Loucy (cell line): ENCODE data around the gene SYAP1.

Experiments
- H2AFZ ChIP-seq: fragments of 200-600 bp; sonication (generic); 2 replicates; pipeline ENCODE4 v1.6.0; 2016; ENCODE audit warnings: antibody characterized with exemption, mild to moderate bottlenecking, low read length, moderate library complexity
- H3F3A ChIP-seq: fragments of 200-600 bp; 2 replicates; pipeline ENCODE4 v1.6.0; 2016; ENCODE audit warnings: antibody characterized with exemption, low read depth, mild to moderate bottlenecking
- H3K27me3 ChIP-seq: fragments of 200-600 bp; sonication (generic); 2 replicates; pipeline ENCODE4 v1.6.1; 2014; ENCODE audit warnings: low read length, mild to moderate bottlenecking; ENCODE audit not compliant: insufficient read depth, poor library complexity, severe bottlenecking
- H3K36me3 ChIP-seq: fragments of 200-600 bp; sonication (generic); 2 replicates; pipeline ENCODE4 v1.6.1; 2016; ENCODE audit warnings: low read length; ENCODE audit not compliant: insufficient read depth
- H3K4me1 ChIP-seq: fragments of 200-600 bp; sonication (generic); 2 replicates; pipeline ENCODE4 v1.5.1; 2014; ENCODE audit warnings: low read length, mild to moderate bottlenecking; ENCODE audit not compliant: insufficient read depth, poor library complexity, severe bottlenecking
- H3K4me2 ChIP-seq: fragments of 200-600 bp; sonication (generic); 2 replicates; pipeline ENCODE4 v1.6.0; 2014; ENCODE audit warnings: antibody characterized with exemption, low read length, low read depth, mild to moderate bottlenecking; ENCODE audit not compliant: poor library complexity, severe bottlenecking
- H3K4me3 ChIP-seq: fragments of 200-600 bp; sonication (generic); 2 replicates; pipeline ENCODE4 v1.5.1; 2014; ENCODE audit warnings: low read length, mild to moderate bottlenecking, mixed read lengths; ENCODE audit not compliant: poor library complexity, severe bottlenecking
- H3K79me2 ChIP-seq: fragments of 200-600 bp; sonication (generic); 2 replicates; pipeline ENCODE4 v1.6.1; 2014; ENCODE audit warnings: low read length; ENCODE audit not compliant: insufficient read depth
- H3K9ac ChIP-seq: fragments of 200-600 bp; sonication (generic); 2 replicates; pipeline ENCODE4 v1.6.0; 2014; ENCODE audit warnings: mild to moderate bottlenecking, low read depth, low read length, moderate library complexity; ENCODE audit not compliant: poor library complexity, severe bottlenecking
- H3K9me2 ChIP-seq: fragments of 200-600 bp; sonication (generic); replicated peaks from 2 replicates; pipeline ENCODE4 v1.6.1; 2016; ENCODE audit warnings: low read depth, low read length, mixed read lengths
- H3K9me3 ChIP-seq: fragments of 200-600 bp; sonication (generic); 2 replicates; pipeline ENCODE4 v1.6.1; 2014; ENCODE audit warnings: mild to moderate bottlenecking, antibody characterized with exemption, low read length, low read depth; ENCODE audit not compliant: insufficient read depth
- H4K20me1 ChIP-seq: fragments of 200-600 bp; sonication (generic); 2 replicates; pipeline ENCODE4 v1.6.0; 2014; ENCODE audit warnings: antibody characterized with exemption, low read length, mild to moderate bottlenecking; ENCODE audit not compliant: insufficient read depth, poor library complexity, severe bottlenecking
- CTCF ChIP-seq: fragments of 200-600 bp; sonication (generic); conservative IDR thresholded peaks from 2 replicates; pipeline ENCODE4 v1.5.1; 2014; ENCODE audit warnings: mild to moderate bottlenecking, antibody characterized with exemption, low read length
- EZH2phosphoT487 ChIP-seq: fragments of 200-600 bp; IDR thresholded peaks from 2 replicates; pipeline ENCODE4 v1.6.1; 2018; ENCODE audit warnings: antibody characterized with exemption, mild to moderate bottlenecking, moderate library complexity, borderline replicate concordance

Gene SYAP1

GRCh38 chrX:16730450-16730849 lies 11.0 kb downstream of the SYAP1 start:
- Histone ChIP-seq H3K27me3 (no peaks in the 10 kb centered on the region), H3K4me1 (no peaks in the 10 kb centered on the region), H3K36me3 (no peaks in the 10 kb centered on the region), H4K20me1 (no peaks in the 10 kb centered on the region), H3K79me2 (no peaks in the 10 kb centered on the region; the same call in 1 of the 2 replicates), H3K9me2 (no peaks in the 10 kb centered on the region), H3K4me3 (no peak overlapping the region), H3K4me2 (no peak overlapping the region), H3K9ac (no peak overlapping the region), H2AFZ (no peak overlapping the region), H3K9me3 (no peaks in the 10 kb centered on the region), H3F3A (no peaks in the 10 kb centered on the region)
- TF ChIP-seq CTCF: no peak
- no peak for TF ChIP-seq EZH2phosphoT487

GRCh38 chrX:16733013-16733412 lies 13.6 kb downstream of the SYAP1 start:
- H3K36me3 ChIP-seq: peaks cover 16% of the 10 kb centered on the region; the same call in 1 of the 2 replicates
- no peaks in the 10 kb centered on the region for H3F3A ChIP-seq
- H3K9me3 ChIP-seq: no peaks in the 10 kb centered on the region
- no peaks in the 10 kb centered on the region for H4K20me1 ChIP-seq
- H2AFZ ChIP-seq: no peak overlapping the region
- H3K9me2 ChIP-seq: no peaks in the 10 kb centered on the region
- no peaks in the 10 kb centered on the region for H3K4me1 ChIP-seq
- H3K9ac ChIP-seq: no peak overlapping the region
- H3K79me2 ChIP-seq: no peaks in the 10 kb centered on the region; the same call in 1 of the 2 replicates
- H3K4me3 ChIP-seq: no peak overlapping the region
- H3K4me2 ChIP-seq: no peak overlapping the region
- TF ChIP-seq EZH2phosphoT487 (no peak), CTCF (no peak)
- no peaks in the 10 kb centered on the region for H3K27me3 ChIP-seq

GRCh38 chrX:16737024-16737423 lies 17.6 kb downstream of the SYAP1 start:
- Histone ChIP-seq H3K9me2 (no peaks in the 10 kb centered on the region), H3K9me3 (no peaks in the 10 kb centered on the region), H3K9ac (no peak overlapping the region), H2AFZ (no peak overlapping the region), H3K4me3 (no peak overlapping the region), H3K36me3 (peaks cover 22% of the 10 kb centered on the region; the same call in 1 of the 2 replicates), H3K4me1 (no peaks in the 10 kb centered on the region), H4K20me1 (no peaks in the 10 kb centered on the region), H3K27me3 (no peaks in the 10 kb centered on the region), H3K4me2 (no peak overlapping the region), H3K79me2 (no peaks in the 10 kb centered on the region; the same call in 1 of the 2 replicates), H3F3A (no peaks in the 10 kb centered on the region)
- no peak for TF ChIP-seq CTCF
- TF ChIP-seq EZH2phosphoT487: no peak
